A549 (cell line): Measurements from ENCODE around the gene DENND4B. TPM values are rescaled to one million over a fixed set of nuclear protein-coding genes. Genes with fewer than 3 reads are reported as not detected.
A peak's percentile ranks its signal among the peaks of the same experiment; 100 is the strongest.

Source experiments
- ATAC-seq, 2 experiments: fragments of 200-7000 bp in 1 of 2; fragments of >200 bp in 1 of 2; cut with Nextera tagmentation in 1 of 2; cut with Tn5 transposase in 1 of 2; 3 replicates each; pipeline versions ENCODE4 v1.8.0 to v1.9.1; 2018 to 2020; ENCODE audit warnings: mild to moderate bottlenecking in 1 of 2, moderate library complexity in 1 of 2
- CTCF ChIA-PET: fragments of 300-600 bp; sonication (Branson Sonifier 250); formaldehyde crosslinking; extraction: SDS; loops from one replicate; lab custom pipeline; 2021; ENCODE audit warnings: antibody characterized with exemption, inconsistent platforms; lab: Yijun Ruan, JAX
- POLR2A ChIA-PET: fragments of 350-600 bp; formaldehyde crosslinking; extraction: SDS; loops from one replicate; lab custom pipeline; 2021; ENCODE audit warnings: antibody characterized with exemption, inconsistent platforms; lab: Yijun Ruan, JAX
- DNase-seq, 2 experiments: peaks; one replicate each; pipeline versions ENCODE4 v3.0.0 to v3.0.0-alpha.2; 2011 to 2016; ENCODE audit warnings: low read depth in 1 of 2, low spot score in 1 of 2
- FAIRE-seq: peaks from 2 replicates; lab custom pipeline; 2011; peaks lifted over from hg19 to GRCh38; lab: Jason Lieb, UNC
- H3K27ac ChIP-seq, 2 experiments: fragments of >200 bp; sonication (Bioruptor Twin); formaldehyde crosslinking; 3 replicates each; pipeline ENCODE4 v1.5.1; 2016 to 2017
- H3K4me1 ChIP-seq: fragments of >200 bp; sonication (Bioruptor Twin); formaldehyde crosslinking; 3 replicates; pipeline ENCODE4 v1.6.1; 2016
- H3K4me2 ChIP-seq: fragments of >200 bp; sonication (Bioruptor Twin); formaldehyde crosslinking; 3 replicates; pipeline ENCODE4 v1.6.1; 2016
- H3K4me3 ChIP-seq: fragments of >200 bp; sonication (Bioruptor Twin); formaldehyde crosslinking; 3 replicates; pipeline ENCODE4 v1.5.1; 2016
- H3K9me3 ChIP-seq: fragments of >200 bp; sonication (Bioruptor Twin); formaldehyde crosslinking; 3 replicates; pipeline ENCODE4 v1.6.1; 2016
- ATOH8 ChIP-seq: fragments of 250-450 bp; sonication (Bioruptor Pico); IDR thresholded peaks from 2 replicates; pipeline ENCODE4 v1.5.0; 2020; ENCODE audit warnings: low read depth, mild to moderate bottlenecking, moderate library complexity
- BHLHE40 ChIP-seq: IDR thresholded peaks from 2 replicates; pipeline ENCODE4 v1.6.1; 2012; ENCODE audit warnings: low read depth, low read length, inconsistent platforms
- CBX2 ChIP-seq: fragments of 200-600 bp; sonication (generic); IDR thresholded peaks from 2 replicates; pipeline ENCODE4 v1.6.1; 2016; ENCODE audit warnings: low read depth, mild to moderate bottlenecking, borderline replicate concordance
- CEBPB ChIP-seq, 2 experiments: fragments of >200 bp in 1 of 2; sonication (Bioruptor Twin) in 1 of 2; formaldehyde crosslinking in 1 of 2; IDR thresholded peaks; 2 replicates each; pipeline ENCODE4 v1.6.1; 2012 to 2016
- CHD2 ChIP-seq: fragments of 150-350 bp; IDR thresholded peaks from 2 replicates; pipeline ENCODE4 v1.6.1; 2014; ENCODE audit warnings: low read length; ENCODE audit not compliant: partially characterized antibody
- CHD4 ChIP-seq: fragments of 200-600 bp; sonication (generic); IDR thresholded peaks from 2 replicates; pipeline ENCODE4 v1.6.1; 2016; ENCODE audit warnings: antibody characterized with exemption, mild to moderate bottlenecking, borderline replicate concordance
- EHMT2 ChIP-seq: fragments of 200-600 bp; sonication (generic); IDR thresholded peaks from 2 replicates; pipeline ENCODE4 v1.6.1; 2016; ENCODE audit warnings: antibody characterized with exemption, low read depth, mild to moderate bottlenecking, moderate library complexity
- ELK1 ChIP-seq: fragments of 150-350 bp; IDR thresholded peaks from 2 replicates; pipeline ENCODE4 v1.6.1; 2014; ENCODE audit warnings: low read depth, mild to moderate bottlenecking, low read length
- HES2 ChIP-seq: fragments of >200 bp; sonication (Bioruptor Twin); formaldehyde crosslinking; IDR thresholded peaks from 2 replicates; pipeline ENCODE4 v1.6.1; 2016
- JUN ChIP-seq, 2 experiments: fragments of >200 bp; sonication (Bioruptor Twin); formaldehyde crosslinking; IDR thresholded peaks; 2 replicates in 1 of 2; 3 replicates in 1 of 2; pipeline ENCODE4 v1.6.1; 2016 to 2017
- JUNB ChIP-seq: fragments of >200 bp; sonication (Bioruptor Twin); formaldehyde crosslinking; IDR thresholded peaks from 2 replicates; pipeline ENCODE4 v1.6.1; 2016
- MAX ChIP-seq: IDR thresholded peaks from 2 replicates; pipeline ENCODE4 v1.6.1; 2012
- MAZ ChIP-seq: fragments of 150-350 bp; IDR thresholded peaks from 2 replicates; pipeline ENCODE4 v1.6.1; 2014; ENCODE audit warnings: antibody characterized with exemption, low read depth, low read length, borderline replicate concordance
- PBX3 ChIP-seq: IDR thresholded peaks from 2 replicates; pipeline ENCODE4 v1.6.1; 2012
- POLR2A ChIP-seq: IDR thresholded peaks from 2 replicates; pipeline ENCODE4 v1.6.1; 2012; ENCODE audit warnings: mild to moderate bottlenecking, low read length
- POLR2AphosphoS2 ChIP-seq: conservative IDR thresholded peaks from 2 replicates; pipeline ENCODE4 v1.6.1; 2012; ENCODE audit warnings: low read length, improper control_type of control experiment, inconsistent platforms
- RCOR1 ChIP-seq: fragments of 150-350 bp; IDR thresholded peaks from 2 replicates; pipeline ENCODE4 v1.6.1; 2014; ENCODE audit warnings: antibody characterized with exemption, low read length, low read depth
- RNF2 ChIP-seq: fragments of 200-600 bp; sonication (generic); IDR thresholded peaks from 2 replicates; pipeline ENCODE4 v1.6.1; 2016; ENCODE audit warnings: low read depth, mild to moderate bottlenecking, antibody characterized with exemption, moderate library complexity, borderline replicate concordance
- SMC3 ChIP-seq: fragments of >200 bp; sonication (Bioruptor Twin); formaldehyde crosslinking; IDR thresholded peaks from 3 replicates; pipeline ENCODE4 v1.6.1; 2018; ENCODE audit warnings: inconsistent platforms
- TFCP2L1 ChIP-seq: fragments of 250-450 bp; sonication (Bioruptor Pico); IDR thresholded peaks from 2 replicates; pipeline ENCODE4 v1.5.0; 2021; ENCODE audit warnings: mild to moderate bottlenecking
- ZFP36 ChIP-seq: fragments of 450-650 bp; IDR thresholded peaks from 2 replicates; pipeline ENCODE4 v1.6.1; 2014; ENCODE audit warnings: borderline replicate concordance; ENCODE audit not compliant: partially characterized antibody
- ZSCAN20 ChIP-seq: fragments of 250-450 bp; sonication (Bioruptor Pico); IDR thresholded peaks from 2 replicates; pipeline ENCODE4 v1.8.0; 2022; ENCODE audit warnings: mild to moderate bottlenecking, moderate library complexity
- WGBS: methylation state at CpG from one replicate; pipeline ENCODE4 v1.1.6; 2017; ENCODE audit errors: missing lambda C conversion rate; 5-methylcytosine and 5-hydroxymethylcytosine counted together
- polyA plus RNA-seq, 4 experiments: library from polyadenylated mRNA; depleted of rRNA in 3 of 4; stranded (reverse); fragments of >200 nt; fragmentation: RNase III in 1 of 4; extraction: RNeasy Plus Mini Kit Qiagen cat#74134 plus additional on column Dnase treatment in 1 of 4; gene quantifications; 2 replicates in 3 of 4; 3 replicates in 1 of 4; pipeline ENCODE4 v1.2.3, GENCODE V29; 2011 to 2017

DENND4B gene
- polyA plus RNA-seq, 2 of the 4 experiments (the other 2 are of a cell fraction): 18.7 to 43.3 TPM

GRCh38 chr1:153944005-153944826, 2.3 kb downstream of the DENND4B start:
- TF ChIP-seq POLR2A (no peak), ZFP36 (no peak), JUN (IDR thresholded peaks at IDR 0.05) (no peak), PBX3 (no peak), CBX2 (no peak), CHD4 (no peak), ATOH8 (CRISPR knock-in tag) (no peak), MAZ (no peak), POLR2AphosphoS2 (no peak), CHD2 (no peak), HES2 (no peak), SMC3 (no peak), RCOR1 (no peak), CEBPB (IDR thresholded peaks at IDR 0.05) (no peak)
- Histone ChIP-seq H3K4me2 (peak overlapping the region; percentile 89), H3K27ac (peak overlapping the region in 1 of 2 experiments; percentile 99; a peak in 3 of 6 replicates), H3K4me3 (no peak overlapping the region), H3K4me1 (peaks cover 16% of the 10 kb centered on the region), H3K9me3 (no peaks in the 10 kb centered on the region)
- ChIA-PET POLR2A (interaction anchor here (1.7 kb wide), 1 partner anchor 22 kb away, joined by 7 read pairs; the partner anchor contains the start of gene GATAD2B), CTCF (interaction anchor here (0.6 to 5.8 kb wide), 12 partner anchors 9 to 435 kb away, joined by 3 to 75 read pairs (median 5); partner anchors contain the start of genes CREB3L4, CRTC2 and RAB13)
- 88% methylated on average over 14 of the region's 15 CpGs for WGBS
- FAIRE-seq (no peak), ATAC-seq (no peak), DNase-seq (no peak)

GRCh38 chr1:153942766-153943549, 3.6 kb downstream of the DENND4B start:
- Histone ChIP-seq H3K4me1 (peaks cover 16% of the 10 kb centered on the region), H3K27ac (no peak overlapping the region), H3K9me3 (no peaks in the 10 kb centered on the region), H3K4me2 (no peak overlapping the region), H3K4me3 (no peak overlapping the region)
- POLR2A ChIA-PET: no interaction called here
- no peak for FAIRE-seq
- TF ChIP-seq TFCP2L1 (no peak), ATOH8 (CRISPR knock-in tag) (no peak), ZSCAN20 (CRISPR knock-in tag) (no peak), ELK1 (no peak), JUNB (no peak), MAX (no peak), RNF2 (no peak), BHLHE40 (no peak), EHMT2 (no peak), CEBPB (IDR thresholded peaks at IDR 0.05) (no peak)
- WGBS: 97% methylated on average over 10 of the region's 11 CpGs
- no peak for ATAC-seq
- DNase-seq: no peak
- CTCF ChIA-PET: interaction anchor here (1.6 to 5.8 kb wide), 4 partner anchors 14 to 44 kb away, joined by 4 to 75 read pairs (median 14); partner anchors contain the start of genes CRTC2 and RAB13
